NT2/D1 (cell line): ENCODE results near the gene CHCHD10.

ENCODE experiments used
- SUZ12 ChIP-seq: IDR thresholded peaks from 2 replicates; pipeline ENCODE4 v1.6.1; 2011; ENCODE audit not compliant: insufficient read length, insufficient read depth; ENCODE audit errors: extremely low read depth
- YY1 ChIP-seq: IDR thresholded peaks from 2 replicates; pipeline ENCODE4 v1.6.1; 2011; ENCODE audit not compliant: insufficient read length, insufficient read depth
- ZNF274 ChIP-seq: IDR thresholded peaks from 2 replicates; pipeline ENCODE4 v1.6.1; 2011; ENCODE audit warnings: mild to moderate bottlenecking, low read depth, low read length

DNA sequence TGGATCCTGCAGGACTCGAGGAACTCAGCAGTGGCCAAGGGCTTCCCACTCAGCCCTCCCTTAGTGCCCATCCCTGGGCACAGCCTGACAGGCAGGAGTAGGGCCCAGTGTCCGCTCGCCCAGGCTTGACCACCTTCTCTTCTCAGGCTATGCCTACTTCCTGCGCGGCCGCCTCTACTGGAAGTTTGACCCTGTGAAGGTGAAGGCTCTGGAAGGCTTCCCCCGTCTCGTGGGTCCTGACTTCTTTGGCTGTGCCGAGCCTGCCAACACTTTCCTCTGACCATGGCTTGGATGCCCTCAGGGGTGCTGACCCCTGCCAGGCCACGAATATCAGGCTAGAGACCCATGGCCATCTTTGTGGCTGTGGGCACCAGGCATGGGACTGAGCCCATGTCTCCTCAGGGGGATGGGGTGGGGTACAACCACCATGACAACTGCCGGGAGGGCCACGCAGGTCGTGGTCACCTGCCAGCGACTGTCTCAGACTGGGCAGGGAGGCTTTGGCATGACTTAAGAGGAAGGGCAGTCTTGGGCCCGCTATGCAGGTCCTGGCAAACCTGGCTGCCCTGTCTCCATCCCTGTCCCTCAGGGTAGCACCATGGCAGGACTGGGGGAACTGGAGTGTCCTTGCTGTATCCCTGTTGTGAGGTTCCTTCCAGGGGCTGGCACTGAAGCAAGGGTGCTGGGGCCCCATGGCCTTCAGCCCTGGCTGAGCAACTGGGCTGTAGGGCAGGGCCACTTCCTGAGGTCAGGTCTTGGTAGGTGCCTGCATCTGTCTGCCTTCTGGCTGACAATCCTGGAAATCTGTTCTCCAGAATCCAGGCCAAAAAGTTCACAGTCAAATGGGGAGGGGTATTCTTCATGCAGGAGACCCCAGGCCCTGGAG, 15.7 kb upstream of the CHCHD10 start:
- TF ChIP-seq ZNF274 (no peak), YY1 (no peak), SUZ12 (no peak)
